ENCODE data around the gene NAGA. TPM values are rescaled to one million over a fixed set of nuclear protein-coding genes. Genes with fewer than 3 reads are reported as not detected.

Gene NAGA
- total and polyA plus RNA-seq, 9 donors = 17.6 to 34.3 (median 19.6) TPM

- Histone ChIP-seq H3K4me1 (ENCODE audit: insufficient read depth) (no peaks in the 10 kb centered on the region), H3K27me3 (no peaks in the 10 kb centered on the region), H3K9me3 (no peaks in the 10 kb centered on the region), H3K4me3 (no peak overlapping the region), H3K36me3 (no peaks in the 10 kb centered on the region), H3K27ac (no peak overlapping the region)
- intact Hi-C loops (cut with DNase I) = loop anchor here in 1 of 4 donors (5.0 kb wide), 1 partner anchor 44 kb away; no protein-coding TSS in a partner anchor
- DNase-seq = no peak
- 67 to 83% (median 82%) methylated on average over 4 of the region's 4 CpGs for whole genome bisulfite sequencing, 3 donors
- TF ChIP-seq EP300 (IDR thresholded peaks at IDR 0.05) = no peak
- no peak for TF ChIP-seq CTCF (IDR thresholded peaks at IDR 0.05)
- TF ChIP-seq POLR2A (IDR thresholded peaks at IDR 0.05) = no peak
These were observed 57.2 kb downstream of the NAGA start for GRCh38 chr22:42013385-42013784.

- intact Hi-C loops (cut with DNase I) = loop anchor here in 1 of 4 donors (5.0 kb wide), 1 partner anchor 47 kb away; no protein-coding TSS in a partner anchor
- WGBS, 3 donors = 86 to 95% (median 90%) methylated on average over 7 of the region's 7 CpGs
- Histone ChIP-seq H3K36me3 (no peaks in the 10 kb centered on the region), H3K27ac (no peak overlapping the region), H3K4me3 (no peak overlapping the region), H3K9me3 (no peaks in the 10 kb centered on the region), H3K4me1 (ENCODE audit: insufficient read depth) (no peaks in the 10 kb centered on the region), H3K27me3 (no peaks in the 10 kb centered on the region)
- no peak for DNase-seq
- no peak for TF ChIP-seq POLR2A (IDR thresholded peaks at IDR 0.05)
- TF ChIP-seq EP300 (IDR thresholded peaks at IDR 0.05) = no peak
- TF ChIP-seq CTCF (IDR thresholded peaks at IDR 0.05) = no peak
These were observed 59.8 kb downstream of the NAGA start for GRCh38 chr22:42010778-42011177.

Small RNAs within 50 kb of the gene (small RNA-seq; reads per million reads assigned to genes)
- not detected for gene SNORD13P1

Other genes starting within 250 kb of the NAGA start
- gene SREBF2, start 237.7 kb downstream of the NAGA start, total RNA-seq = 100 to 1,000 TPM in 1 of 7 donors, 10 to 100 TPM in 6; 29.2 to 215 (median 74.1) TPM
- gene SREBF2, start 237.7 kb downstream of the NAGA start, polyA plus RNA-seq = 10 to 100 TPM; 38.7 to 94.9 TPM
- gene SHISA8, start 155.7 kb downstream of the NAGA start, total RNA-seq = under 1 TPM in 1 of 7 donors, not detected in 6; 0.46 TPM
- gene SHISA8, start 155.7 kb downstream of the NAGA start, polyA plus RNA-seq = not detected
- under 1 TPM; 0.08 to 0.36 (median 0.22) TPM for gene TNFRSF13C, start 144.0 kb downstream of the NAGA start, total RNA-seq
- under 1 TPM; 0.05 TPM for gene TNFRSF13C, start 144.0 kb downstream of the NAGA start, polyA plus RNA-seq
- gene CENPM, start 123.7 kb downstream of the NAGA start, total RNA-seq = 1 to 10 TPM in 4 of 7 donors, under 1 TPM in 1, not detected in 2; 0.25 to 8.0 (median 1.8) TPM
- gene CENPM, start 123.7 kb downstream of the NAGA start, polyA plus RNA-seq = 1 to 10 TPM in 1 of 2 donors, not detected in 1; 1.0 TPM
- gene SEPTIN3, start 101.4 kb downstream of the NAGA start, total RNA-seq = 1 to 10 TPM in 1 of 7 donors, under 1 TPM in 5, not detected in 1; 0.11 to 1.4 (median 0.23) TPM
- gene SEPTIN3, start 101.4 kb downstream of the NAGA start, polyA plus RNA-seq = under 1 TPM; 0.12 to 0.78 TPM
- 1 to 10 TPM; 2.4 to 4.5 (median 3.0) TPM for gene WBP2NL, start 72.0 kb downstream of the NAGA start, total RNA-seq
- gene WBP2NL, start 72.0 kb downstream of the NAGA start, polyA plus RNA-seq = 1 to 10 TPM in 1 of 2 donors, under 1 TPM in 1; 0.48 to 1.2 TPM
- 10 to 100 TPM in 1 of 7 donors, 1 to 10 TPM in 6; 3.4 to 10.2 (median 7.3) TPM for gene PHETA2, start 3.4 kb upstream of the NAGA start, total RNA-seq
- gene PHETA2, start 3.4 kb upstream of the NAGA start, polyA plus RNA-seq = 1 to 10 TPM; 8.5 to 8.8 TPM
- gene SMDT1, start 8.9 kb upstream of the NAGA start, total RNA-seq = 100 to 1,000 TPM in 4 of 7 donors, 10 to 100 TPM in 3; 26.3 to 287 (median 130) TPM
- 100 to 1,000 TPM; 112 to 211 TPM for gene SMDT1, start 8.9 kb upstream of the NAGA start, polyA plus RNA-seq
- gene NDUFA6, start 20.0 kb upstream of the NAGA start, total RNA-seq = 10 to 100 TPM; 28.3 to 49.2 (median 43.4) TPM
- gene NDUFA6, start 20.0 kb upstream of the NAGA start, polyA plus RNA-seq = 10 to 100 TPM; 48.7 to 82.8 TPM
- gene CYP2D6, start 60.0 kb upstream of the NAGA start, total RNA-seq = 1 to 10 TPM in 4 of 7 donors, under 1 TPM in 3; 0.73 to 2.0 (median 1.2) TPM
- gene CYP2D6, start 60.0 kb upstream of the NAGA start, polyA plus RNA-seq = under 1 TPM; 0.28 to 0.30 TPM
- gene TCF20, start 199.8 kb upstream of the NAGA start, total RNA-seq = 10 to 100 TPM; 18.1 to 42.0 (median 36.8) TPM
- 10 to 100 TPM; 12.4 to 15.1 TPM for gene TCF20, start 199.8 kb upstream of the NAGA start, polyA plus RNA-seq